HepG2 (cell line): ENCODE measurements around the gene NYAP1. TPM values are rescaled to one million over a fixed set of nuclear protein-coding genes. Genes with fewer than 3 reads are reported as not detected.

Source experiments
- GLI4 ChIP-seq: sonication (generic); formaldehyde crosslinking; IDR thresholded peaks from 2 replicates; pipeline ENCODE4 v1.5.1; 2020; ENCODE audit warnings: missing genetic modification reagents, mild to moderate bottlenecking, moderate library complexity, borderline replicate concordance
- HES4 ChIP-seq: sonication (generic); formaldehyde crosslinking; IDR thresholded peaks from 2 replicates; pipeline ENCODE4 v1.9.0; 2021; ENCODE audit warnings: mild to moderate bottlenecking, missing genetic modification reagents, borderline replicate concordance
- HNRNPLL ChIP-seq: fragments of 200-400 bp; formaldehyde crosslinking; IDR thresholded peaks from 2 replicates; pipeline ENCODE4 v1.6.1; 2017; ENCODE audit warnings: mild to moderate bottlenecking, low read depth, low read length; ENCODE audit not compliant: poor library complexity, severe bottlenecking
- KLF15 ChIP-seq: sonication (generic); formaldehyde crosslinking; IDR thresholded peaks from 2 replicates; pipeline ENCODE4 v1.8.1; 2023; ENCODE audit warnings: borderline replicate concordance, mild to moderate bottlenecking, inconsistent platforms, missing genetic modification reagents, mixed read lengths
- LBX2 ChIP-seq: sonication (generic); formaldehyde crosslinking; IDR thresholded peaks from 2 replicates; pipeline ENCODE4 v1.5.0; 2020; ENCODE audit warnings: missing genetic modification reagents, mild to moderate bottlenecking, borderline replicate concordance
- RBAK ChIP-seq: sonication (generic); formaldehyde crosslinking; IDR thresholded peaks from 2 replicates; pipeline ENCODE4 v1.5.1; 2020; ENCODE audit warnings: mild to moderate bottlenecking, missing genetic modification reagents
- TAF15 ChIP-seq: fragments of 200-400 bp; formaldehyde crosslinking; IDR thresholded peaks from one replicate; pipeline ENCODE4 v1.6.1; 2018; ENCODE audit warnings: mild to moderate bottlenecking, low read depth, low read length; ENCODE audit not compliant: poor library complexity, severe bottlenecking
- ZNF180 ChIP-seq: sonication (generic); formaldehyde crosslinking; IDR thresholded peaks from 2 replicates; pipeline ENCODE4 v1.4.0; 2020; ENCODE audit warnings: low read depth, missing genetic modification reagents, borderline replicate concordance
- ZNF276 ChIP-seq: sonication (generic); formaldehyde crosslinking; IDR thresholded peaks from 2 replicates; pipeline ENCODE4 v1.4.0; 2020; ENCODE audit warnings: mild to moderate bottlenecking, low read depth, missing genetic modification reagents
- ZNF3 ChIP-seq: IDR thresholded peaks from 2 replicates; pipeline ENCODE4 v1.7.0; 2017; ENCODE audit warnings: inconsistent platforms
- ZNF569 ChIP-seq: sonication (generic); formaldehyde crosslinking; IDR thresholded peaks from 2 replicates; pipeline ENCODE4 v1.5.0; 2020; ENCODE audit warnings: mild to moderate bottlenecking, missing genetic modification reagents, moderate library complexity, borderline replicate concordance
- ZNF660 ChIP-seq: sonication (generic); formaldehyde crosslinking; IDR thresholded peaks from 2 replicates; pipeline ENCODE4 v1.5.1; 2020; ENCODE audit warnings: mild to moderate bottlenecking, low read depth, missing genetic modification reagents, borderline replicate concordance
- ZNF704 ChIP-seq: sonication (generic); formaldehyde crosslinking; IDR thresholded peaks from 2 replicates; pipeline ENCODE4 v1.8.1; 2023; ENCODE audit warnings: mild to moderate bottlenecking, inconsistent platforms, moderate library complexity, missing genetic modification reagents, borderline replicate concordance
- ZNF737 ChIP-seq: sonication (generic); formaldehyde crosslinking; IDR thresholded peaks from 2 replicates; pipeline ENCODE4 v1.5.0; 2020; ENCODE audit warnings: missing genetic modification reagents, mild to moderate bottlenecking, borderline replicate concordance
- polyA plus RNA-seq, 8 experiments: library from polyadenylated mRNA; depleted of rRNA in 3 of 8; stranded (reverse) in 7 of 8; unstranded in 1 of 8; fragments of >200 nt; fragmentation: Illumina TruSeq in 4 of 8; extraction: Trizol in 4 of 8; gene quantifications; 2 replicates each; pipeline versions ENCODE4 v1.2.1 to v1.2.3, GENCODE V29; 2011 to 2016; ENCODE audit warnings: low read depth in 4 of 8, missing spikeins in 1 of 8, mixed read lengths in 1 of 8; ENCODE audit not compliant: insufficient read depth in 1 of 8
- total RNA-seq, 5 experiments: library from RNA; depleted of rRNA; stranded (reverse); fragments of >200 nt; fragmentation: Illumina TruSeq; extraction: Trizol; gene quantifications; 2 replicates each; pipeline ENCODE4 v1.2.3, GENCODE V29; 2016; ENCODE audit warnings: low read depth in 1 of 5
- TF ChIP-seq, protein P1 (sequence below): sonication (generic); formaldehyde crosslinking; IDR thresholded peaks from 2 replicates; pipeline ENCODE4 v1.5.1; 2020; ENCODE audit warnings: mild to moderate bottlenecking, missing genetic modification reagents, moderate library complexity
- TF ChIP-seq, protein P2 (sequence below): sonication (generic); formaldehyde crosslinking; conservative IDR thresholded peaks from 2 replicates; pipeline ENCODE4 v1.8.0; 2022; ENCODE audit warnings: low read depth, missing genetic modification reagents
- TF ChIP-seq, protein P3 (sequence below): sonication (generic); formaldehyde crosslinking; IDR thresholded peaks from 2 replicates; pipeline ENCODE4 v1.9.0; 2021; ENCODE audit warnings: missing genetic modification reagents, borderline replicate concordance

The NYAP1 gene
- total and polyA plus RNA-seq, 2 of the 13 experiments (the other 11 are each of a cell fraction or from before 2014, with no cell fraction given): 0.15 to 0.46 TPM

DNA sequence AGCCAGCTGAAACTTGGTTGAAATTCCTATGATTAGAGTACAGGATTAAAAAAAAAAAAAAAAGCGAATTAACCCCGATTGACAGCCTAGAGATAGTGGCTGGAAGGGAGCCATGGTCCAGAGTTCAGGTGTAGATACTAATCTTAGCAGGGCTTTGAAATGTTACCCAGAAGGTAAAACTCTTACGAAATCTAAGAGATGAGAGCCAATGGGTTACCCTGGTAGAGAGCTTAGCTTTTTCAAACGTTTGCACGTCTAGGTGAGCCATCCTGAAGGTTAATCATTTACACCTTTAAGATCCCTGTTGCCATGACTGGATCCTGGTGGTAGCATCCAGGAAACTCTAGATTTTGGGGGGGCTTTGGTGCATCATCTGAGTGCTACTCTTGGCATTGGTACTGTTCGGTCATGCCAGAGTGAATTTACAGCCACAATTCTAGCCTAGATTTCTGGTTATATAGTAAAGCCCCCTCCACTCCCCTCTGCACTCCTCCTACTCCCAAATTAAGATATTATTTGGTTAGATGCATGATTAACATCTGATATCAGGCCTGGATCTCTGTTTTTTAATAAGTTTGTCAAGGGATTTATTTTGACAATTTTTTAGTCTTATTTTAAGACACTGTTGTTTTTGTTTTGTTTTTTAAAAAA is 56.5 kb downstream of the NYAP1 start (continued):
- TF ChIP-seq ZNF276: no peak
- TF ChIP-seq, protein P1, sequence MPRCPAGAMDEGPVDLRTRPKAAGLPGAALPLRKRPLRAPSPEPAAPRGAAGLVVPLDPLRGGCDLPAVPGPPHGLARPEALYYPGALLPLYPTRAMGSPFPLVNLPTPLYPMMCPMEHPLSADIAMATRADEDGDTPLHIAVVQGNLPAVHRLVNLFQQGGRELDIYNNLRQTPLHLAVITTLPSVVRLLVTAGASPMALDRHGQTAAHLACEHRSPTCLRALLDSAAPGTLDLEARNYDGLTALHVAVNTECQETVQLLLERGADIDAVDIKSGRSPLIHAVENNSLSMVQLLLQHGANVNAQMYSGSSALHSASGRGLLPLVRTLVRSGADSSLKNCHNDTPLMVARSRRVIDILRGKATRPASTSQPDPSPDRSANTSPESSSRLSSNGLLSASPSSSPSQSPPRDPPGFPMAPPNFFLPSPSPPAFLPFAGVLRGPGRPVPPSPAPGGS (CRISPR knock-in tag): no peak
- TF ChIP-seq, protein P2, sequence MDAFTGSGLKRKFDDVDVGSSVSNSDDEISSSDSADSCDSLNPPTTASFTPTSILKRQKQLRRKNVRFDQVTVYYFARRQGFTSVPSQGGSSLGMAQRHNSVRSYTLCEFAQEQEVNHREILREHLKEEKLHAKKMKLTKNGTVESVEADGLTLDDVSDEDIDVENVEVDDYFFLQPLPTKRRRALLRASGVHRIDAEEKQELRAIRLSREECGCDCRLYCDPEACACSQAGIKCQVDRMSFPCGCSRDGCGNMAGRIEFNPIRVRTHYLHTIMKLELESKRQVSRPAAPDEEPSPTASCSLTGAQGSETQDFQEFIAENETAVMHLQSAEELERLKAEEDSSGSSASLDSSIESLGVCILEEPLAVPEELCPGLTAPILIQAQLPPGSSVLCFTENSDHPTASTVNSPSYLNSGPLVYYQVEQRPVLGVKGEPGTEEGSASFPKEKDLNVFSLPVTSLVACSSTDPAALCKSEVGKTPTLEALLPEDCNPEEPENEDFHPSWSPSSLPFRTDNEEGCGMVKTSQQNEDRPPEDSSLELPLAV: no peak
- TF ChIP-seq ZNF704 (CRISPR knock-in tag): no peak
- TF ChIP-seq, protein P3, sequence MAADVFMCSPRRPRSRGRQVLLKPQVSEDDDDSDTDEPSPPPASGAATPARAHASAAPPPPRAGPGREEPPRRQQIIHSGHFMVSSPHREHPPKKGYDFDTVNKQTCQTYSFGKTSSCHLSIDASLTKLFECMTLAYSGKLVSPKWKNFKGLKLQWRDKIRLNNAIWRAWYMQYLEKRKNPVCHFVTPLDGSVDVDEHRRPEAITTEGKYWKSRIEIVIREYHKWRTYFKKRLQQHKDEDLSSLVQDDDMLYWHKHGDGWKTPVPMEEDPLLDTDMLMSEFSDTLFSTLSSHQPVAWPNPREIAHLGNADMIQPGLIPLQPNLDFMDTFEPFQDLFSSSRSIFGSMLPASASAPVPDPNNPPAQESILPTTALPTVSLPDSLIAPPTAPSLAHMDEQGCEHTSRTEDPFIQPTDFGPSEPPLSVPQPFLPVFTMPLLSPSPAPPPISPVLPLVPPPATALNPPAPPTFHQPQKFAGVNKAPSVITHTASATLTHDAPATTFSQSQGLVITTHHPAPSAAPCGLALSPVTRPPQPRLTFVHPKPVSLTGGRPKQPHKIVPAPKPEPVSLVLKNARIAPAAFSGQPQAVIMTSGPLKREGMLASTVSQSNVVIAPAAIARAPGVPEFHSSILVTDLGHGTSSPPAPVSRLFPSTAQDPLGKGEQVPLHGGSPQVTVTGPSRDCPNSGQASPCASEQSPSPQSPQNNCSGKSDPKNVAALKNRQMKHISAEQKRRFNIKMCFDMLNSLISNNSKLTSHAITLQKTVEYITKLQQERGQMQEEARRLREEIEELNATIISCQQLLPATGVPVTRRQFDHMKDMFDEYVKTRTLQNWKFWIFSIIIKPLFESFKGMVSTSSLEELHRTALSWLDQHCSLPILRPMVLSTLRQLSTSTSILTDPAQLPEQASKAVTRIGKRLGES (CRISPR knock-in tag): no peak
- TF ChIP-seq ZNF3 (CRISPR knock-in tag): no peak
- no peak for TF ChIP-seq RBAK (CRISPR knock-in tag)
- no peak for TF ChIP-seq TAF15
- no peak for TF ChIP-seq ZNF737 (CRISPR knock-in tag)
- no peak for TF ChIP-seq ZNF660
- TF ChIP-seq GLI4 (CRISPR knock-in tag): no peak
- TF ChIP-seq HNRNPLL: no peak
- TF ChIP-seq KLF15 (CRISPR knock-in tag): no peak
- TF ChIP-seq ZNF180 (CRISPR knock-in tag): no peak
- no peak for TF ChIP-seq ZNF569 (CRISPR knock-in tag)
- TF ChIP-seq HES4 (CRISPR knock-in tag): no peak
- TF ChIP-seq LBX2: no peak
